Germinal center (tissue), 1 donor: Measurements from ENCODE around the gene KRT17.
"Not testable (repeated sequence)": the region's sequence is repeated elsewhere in the genome, so short reads cannot be mapped to it uniquely, and the experiment has no call there.

Experiments used
- DNase-seq: peaks from one replicate; pipeline ENCODE4 v3.0.0; 2012; ENCODE audit warnings: mixed read lengths, low spot score

The KRT17 gene

DNA sequence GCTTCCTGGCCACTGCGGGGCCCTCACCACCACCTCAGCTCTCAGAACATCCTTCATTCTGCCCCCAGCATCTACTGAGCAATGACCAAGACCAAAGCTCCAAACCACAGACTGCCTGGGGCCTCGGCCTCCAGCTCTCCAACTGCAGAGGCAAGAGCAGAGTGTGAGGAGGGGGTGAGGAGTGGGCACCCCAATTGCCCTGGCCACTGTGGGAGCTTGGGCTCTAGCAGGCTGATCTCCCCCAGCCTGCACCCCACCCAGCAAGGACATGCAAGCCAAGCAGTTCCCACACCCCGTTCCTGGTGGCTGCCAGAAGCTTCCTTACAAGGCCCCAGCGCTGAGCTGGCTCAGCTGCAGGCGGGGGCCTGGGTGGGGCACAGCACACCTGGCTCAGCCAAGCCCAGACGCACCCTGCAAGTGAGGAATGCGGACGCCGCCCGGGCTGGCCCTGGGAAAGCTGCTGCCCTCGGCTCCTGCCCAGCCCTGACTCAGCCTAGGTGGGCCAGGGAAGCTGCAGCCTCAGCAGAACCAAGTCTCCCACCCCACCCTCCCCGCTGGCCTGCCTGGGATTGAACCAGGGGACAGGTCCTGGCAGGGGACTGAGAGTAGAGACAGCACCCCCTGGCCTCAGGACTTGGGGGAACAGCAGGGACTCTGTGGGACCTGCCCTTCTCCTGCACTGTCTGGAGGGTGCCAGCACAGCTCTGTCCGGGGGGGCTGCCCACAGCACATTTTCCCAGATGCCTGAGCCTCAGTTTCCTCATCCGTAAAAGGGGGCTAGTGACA, 29.7 kb upstream of the KRT17 start:
- no peak for DNase-seq

DNA sequence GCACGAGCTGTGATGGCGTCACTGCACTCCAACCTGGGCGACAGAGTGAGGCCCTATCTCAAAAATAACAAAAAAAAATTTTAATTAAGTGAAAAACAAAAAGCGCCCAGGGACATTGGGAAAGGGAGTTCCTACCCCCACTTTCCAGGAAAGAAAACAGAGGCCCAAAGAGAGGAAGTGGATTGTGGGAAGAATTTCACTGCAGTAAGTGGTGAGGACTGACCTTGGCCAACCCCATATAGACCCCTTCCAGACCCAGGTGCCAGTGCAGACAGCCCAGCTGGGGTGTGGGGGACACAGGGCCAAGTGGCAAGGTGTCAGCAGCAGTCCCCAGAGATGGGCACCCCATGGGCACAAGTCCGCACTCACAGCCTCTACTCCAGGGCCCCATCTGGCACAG, 29.0 kb upstream of the KRT17 start:
- no peak for DNase-seq

DNA sequence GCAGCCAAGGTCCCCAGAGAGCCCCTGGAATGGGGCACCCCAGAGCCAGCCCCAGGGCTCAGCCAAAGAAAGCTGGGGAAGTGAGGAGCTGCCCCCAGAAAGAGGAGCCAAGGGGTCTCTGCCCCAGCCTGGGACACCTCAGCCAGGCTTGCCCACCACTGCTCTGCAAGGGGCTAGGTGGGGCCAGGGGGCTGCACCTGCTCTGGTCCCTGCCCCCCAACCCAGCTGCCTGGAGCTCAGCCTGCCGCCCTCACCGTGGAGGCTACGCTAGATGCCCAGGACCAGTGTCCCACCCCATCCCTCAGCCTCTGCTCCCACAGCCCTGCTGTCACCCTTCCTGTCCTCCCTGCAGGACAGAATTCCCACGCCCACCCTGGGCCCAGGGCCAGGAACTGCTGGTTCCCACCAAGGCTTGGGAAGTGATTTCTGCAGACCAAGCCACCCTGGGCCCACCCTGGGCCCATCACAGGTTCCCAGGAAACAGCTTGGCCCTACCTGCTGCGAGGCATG, 28.1 kb upstream of the KRT17 start:
- no peak for DNase-seq

DNA sequence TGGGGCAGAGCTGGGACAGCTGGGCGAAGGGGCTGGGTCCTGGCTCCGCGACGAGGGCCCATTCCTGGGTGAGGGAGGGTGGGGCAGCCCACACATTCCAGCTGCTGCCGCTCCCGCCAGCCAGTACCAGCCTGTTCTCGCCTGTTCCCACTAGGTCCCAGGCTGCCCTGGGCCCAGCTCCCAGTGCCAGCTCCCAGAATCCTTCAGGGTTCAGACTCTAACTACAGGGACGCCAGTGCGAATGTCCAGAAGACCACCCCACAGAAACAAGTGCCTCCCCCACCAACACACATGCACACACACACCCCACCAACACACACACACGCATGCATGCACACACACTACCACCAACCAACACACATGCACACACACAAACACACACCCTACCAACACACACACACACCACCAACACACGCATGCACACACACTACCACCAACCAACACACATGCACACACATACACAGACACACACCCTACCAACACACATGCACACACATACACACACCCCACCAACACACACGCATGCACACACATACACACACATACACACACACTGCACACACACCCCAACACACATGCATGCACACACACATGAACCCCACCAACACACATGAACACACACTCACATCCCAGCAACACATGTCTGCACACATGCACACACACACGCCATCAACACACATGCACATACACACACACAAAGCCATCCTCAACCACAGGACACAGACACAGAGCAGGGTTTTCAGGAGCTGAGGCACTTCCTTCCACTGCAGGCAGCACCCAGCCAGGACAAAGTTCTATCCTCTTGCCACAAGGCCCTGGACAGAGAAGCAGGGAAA, 27.5 kb upstream of the KRT17 start:
- no peak for DNase-seq

DNA sequence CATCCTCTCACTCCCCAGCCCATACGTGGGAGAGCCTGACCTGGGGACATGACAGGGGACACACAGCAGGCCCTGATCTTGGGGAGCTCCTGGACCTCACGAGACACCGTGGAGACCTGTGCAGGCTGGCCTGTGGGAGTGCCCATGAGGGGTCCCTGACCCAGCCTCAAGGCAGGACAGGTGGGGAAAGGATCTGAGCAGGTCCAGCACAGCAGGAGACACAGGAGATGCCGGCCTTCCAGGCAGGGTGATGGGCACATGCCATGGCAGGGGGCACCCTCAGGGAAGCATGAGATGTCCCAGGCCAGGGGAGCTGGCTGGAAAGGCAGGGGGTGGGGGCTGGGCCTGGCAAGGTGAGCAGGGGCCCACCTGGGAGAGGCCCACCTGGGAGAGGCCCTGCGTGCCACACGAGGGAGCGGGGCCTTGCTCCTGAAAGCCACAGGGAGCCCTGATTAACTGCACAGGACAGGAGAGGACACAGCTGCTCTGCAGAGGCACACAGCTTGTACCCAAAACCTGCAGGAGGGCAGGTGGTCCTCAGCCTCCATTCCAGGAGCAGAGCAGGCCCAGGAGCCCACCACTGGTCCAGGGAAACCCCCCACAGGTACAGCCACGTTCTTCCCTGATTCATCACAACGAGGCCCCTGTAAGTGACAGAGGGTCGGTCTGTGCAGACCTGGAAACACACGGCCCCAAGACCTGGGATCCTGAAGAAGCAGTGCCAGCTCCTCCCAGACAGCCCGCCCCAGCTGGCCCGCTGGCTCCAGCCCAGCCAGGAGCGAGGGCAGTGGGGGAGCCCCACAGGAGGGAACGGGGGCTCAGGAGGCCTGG, 26.6 kb upstream of the KRT17 start:
- no peak for DNase-seq

DNA sequence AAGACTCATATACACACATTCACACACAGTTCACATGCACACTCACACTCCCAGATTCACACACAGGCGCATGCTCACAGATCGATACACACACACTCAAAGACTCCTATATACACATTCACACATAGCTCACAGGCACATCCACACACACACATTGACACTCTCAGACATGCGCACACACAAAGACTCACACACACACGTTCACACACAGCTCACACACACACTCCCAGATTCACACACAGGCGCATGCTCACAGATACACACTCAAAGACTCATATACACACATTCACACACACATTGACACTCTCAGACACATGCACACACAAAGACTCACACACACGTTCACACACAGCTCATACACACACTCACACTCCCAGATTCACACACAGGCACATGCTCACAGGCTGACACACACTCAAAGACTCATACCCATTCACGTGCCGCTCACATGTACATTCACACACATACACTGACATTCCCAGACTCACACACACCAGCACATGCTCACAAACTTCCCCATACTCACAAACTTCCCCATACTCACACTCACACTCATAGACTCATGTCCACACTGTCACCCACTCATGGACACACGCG, 25.6 kb upstream of the KRT17 start:
- no peak for DNase-seq

DNA sequence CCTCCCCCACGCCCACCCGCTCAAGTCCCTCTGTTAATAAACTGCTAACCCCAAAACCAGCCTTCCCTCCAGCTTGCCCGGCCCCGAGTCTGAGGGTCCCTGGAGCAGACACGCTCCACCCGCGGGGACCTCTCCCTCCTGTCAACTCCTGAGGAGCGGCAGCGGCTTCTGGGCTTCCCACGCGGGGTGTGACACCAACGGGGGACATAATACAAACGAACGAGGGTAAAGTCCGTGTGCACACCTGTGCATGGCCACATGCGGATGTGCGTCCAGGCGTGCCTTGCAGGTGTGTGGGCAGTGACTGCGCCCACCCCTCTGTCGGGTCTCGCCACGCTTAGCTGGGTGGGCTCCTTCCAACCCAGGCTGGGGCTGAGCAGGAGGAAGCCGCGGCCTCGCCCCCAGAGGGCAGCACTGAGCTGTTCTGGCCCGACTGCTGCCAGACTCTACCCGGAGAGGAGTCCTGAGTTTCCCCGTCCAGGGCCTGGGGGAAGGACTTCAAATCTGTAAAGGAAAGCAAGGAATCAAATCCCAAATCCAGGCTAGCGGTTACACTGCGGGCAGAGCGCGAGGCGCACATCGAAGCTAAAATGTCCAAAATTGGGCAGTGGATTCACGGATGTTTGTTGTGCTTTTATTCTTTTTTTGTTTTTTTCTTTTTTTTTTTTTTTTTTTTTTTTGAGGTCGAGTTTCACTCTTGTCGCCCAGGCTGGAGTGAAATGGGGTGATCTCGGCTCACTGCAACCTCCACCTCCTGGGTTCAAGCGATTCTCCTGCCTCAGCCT, 24.2 kb upstream of the KRT17 start:
- peak; percentile 82 for DNase-seq

DNA sequence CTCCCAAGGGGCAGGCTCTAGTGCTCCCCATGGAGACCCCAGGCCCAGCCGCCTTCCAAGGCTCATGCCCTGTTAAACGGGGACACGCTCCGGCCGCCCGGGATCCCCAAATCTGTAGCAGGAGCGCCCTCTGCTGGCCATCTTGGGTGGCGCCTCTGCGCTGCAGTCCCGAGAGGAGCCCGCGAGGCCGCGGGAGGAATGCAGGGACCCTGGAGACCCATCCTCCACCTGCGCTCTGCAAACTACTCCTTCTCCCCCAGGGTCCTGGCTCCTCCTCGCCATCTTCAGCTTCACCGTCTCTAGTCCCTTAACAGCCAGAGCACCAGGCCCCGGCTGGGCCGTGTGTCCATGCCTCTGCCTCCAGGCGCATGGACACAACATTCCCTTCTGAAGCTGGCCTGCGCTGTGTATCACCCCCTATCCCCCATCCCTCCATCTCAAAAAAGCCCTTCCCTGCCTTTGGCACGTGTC, 23.6 kb upstream of the KRT17 start:
- peak; percentile 88 for DNase-seq

DNA sequence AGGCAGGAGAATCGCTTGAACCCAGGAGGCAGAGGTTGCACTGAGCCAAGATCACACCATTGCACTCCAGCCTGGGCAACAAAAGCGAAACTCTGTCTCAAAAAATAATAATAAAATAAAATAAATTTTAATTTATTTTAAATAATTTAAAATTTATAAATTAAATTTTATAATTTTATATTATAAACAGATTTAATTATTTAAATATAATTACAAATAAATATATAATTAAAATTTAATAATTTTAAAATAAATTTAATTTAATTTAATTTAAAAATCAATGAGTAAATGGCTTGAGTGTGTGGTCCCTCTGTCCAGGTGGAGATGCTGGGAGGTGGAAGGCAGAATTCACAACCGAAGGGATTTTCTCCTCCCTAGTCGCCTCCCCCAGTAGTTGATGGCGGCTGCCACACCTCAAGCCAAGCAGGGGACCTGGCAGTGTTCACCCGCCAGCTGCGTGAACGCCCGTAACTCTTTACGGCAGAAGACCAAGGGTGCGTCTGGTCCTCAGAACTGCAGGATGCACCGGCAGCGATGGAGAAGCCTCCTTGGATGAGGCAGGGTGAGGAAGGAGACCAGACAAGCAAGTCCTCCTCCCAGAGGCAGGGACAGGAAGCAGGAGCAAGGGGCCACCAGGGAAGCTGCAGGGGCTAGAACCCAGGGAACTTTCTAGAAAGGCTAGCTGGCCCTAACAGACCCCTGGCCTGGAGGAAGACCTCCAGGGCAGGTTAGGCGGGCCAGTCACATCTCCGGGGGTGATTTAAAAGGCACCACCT, 22.9 kb upstream of the KRT17 start:
- DNase-seq = no peak

DNA sequence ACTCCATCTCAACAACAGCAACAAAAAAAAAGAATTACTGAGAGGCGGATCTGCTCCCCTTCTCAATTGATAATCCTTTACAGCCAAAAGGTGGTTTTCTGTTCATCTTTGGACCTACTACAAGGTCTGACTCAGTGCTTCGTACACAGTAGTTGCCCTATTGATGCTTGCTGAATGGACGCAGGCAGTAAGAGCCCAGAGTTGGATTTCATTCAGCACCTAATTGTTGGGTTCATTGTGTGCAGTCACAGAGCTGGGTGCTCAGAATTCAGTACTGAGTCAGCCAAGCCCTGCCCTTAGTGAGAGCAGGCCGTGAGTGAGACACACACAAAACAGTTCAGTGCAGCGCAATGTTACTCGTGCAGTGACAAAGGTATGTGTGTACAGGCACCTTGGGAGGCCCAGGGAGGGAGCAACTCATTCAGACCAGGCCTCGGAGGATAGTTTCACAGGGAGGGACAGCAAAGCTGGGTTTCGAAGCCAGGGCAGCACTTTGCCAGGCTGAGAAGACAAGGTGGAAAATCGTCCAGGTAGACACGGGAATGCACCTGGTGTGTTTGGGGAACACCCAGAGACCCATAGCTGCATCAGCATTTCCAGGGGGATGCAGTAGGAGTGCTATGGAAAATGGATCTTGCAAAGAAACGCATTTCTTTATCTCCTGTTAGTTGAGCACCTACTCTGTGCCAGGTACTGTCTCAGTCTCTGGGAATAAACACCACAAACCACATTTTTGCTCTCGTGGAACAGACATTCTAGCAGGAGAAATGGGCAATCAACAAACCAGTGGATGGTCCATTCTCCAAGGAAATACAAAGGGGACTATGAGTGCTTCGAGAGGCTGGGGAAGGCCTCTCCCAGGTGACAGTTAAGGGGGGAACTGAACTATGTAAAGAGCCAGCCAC, 18.1 kb upstream of the KRT17 start:
- DNase-seq = no peak

DNA sequence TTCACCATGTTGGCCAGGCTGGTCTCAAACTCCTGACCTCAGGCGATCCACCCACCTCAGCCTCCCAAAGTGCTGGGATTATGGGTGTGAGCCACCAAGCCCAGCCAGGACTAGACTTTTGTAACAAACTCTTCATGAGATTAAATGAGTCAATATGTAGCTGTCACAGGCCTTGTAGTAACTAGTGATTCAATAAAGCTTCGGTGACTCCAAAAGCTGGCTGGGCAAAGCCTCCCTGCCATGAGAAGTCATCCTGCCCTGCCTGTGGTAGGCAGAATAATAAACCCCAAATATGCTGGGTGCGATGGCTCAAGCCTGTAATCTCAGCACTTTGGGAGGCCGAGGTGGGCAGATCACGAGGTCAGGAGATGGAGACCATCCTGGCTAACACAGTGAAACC, 16.2 kb upstream of the KRT17 start:
- DNase-seq = not testable (repeated sequence)

DNA sequence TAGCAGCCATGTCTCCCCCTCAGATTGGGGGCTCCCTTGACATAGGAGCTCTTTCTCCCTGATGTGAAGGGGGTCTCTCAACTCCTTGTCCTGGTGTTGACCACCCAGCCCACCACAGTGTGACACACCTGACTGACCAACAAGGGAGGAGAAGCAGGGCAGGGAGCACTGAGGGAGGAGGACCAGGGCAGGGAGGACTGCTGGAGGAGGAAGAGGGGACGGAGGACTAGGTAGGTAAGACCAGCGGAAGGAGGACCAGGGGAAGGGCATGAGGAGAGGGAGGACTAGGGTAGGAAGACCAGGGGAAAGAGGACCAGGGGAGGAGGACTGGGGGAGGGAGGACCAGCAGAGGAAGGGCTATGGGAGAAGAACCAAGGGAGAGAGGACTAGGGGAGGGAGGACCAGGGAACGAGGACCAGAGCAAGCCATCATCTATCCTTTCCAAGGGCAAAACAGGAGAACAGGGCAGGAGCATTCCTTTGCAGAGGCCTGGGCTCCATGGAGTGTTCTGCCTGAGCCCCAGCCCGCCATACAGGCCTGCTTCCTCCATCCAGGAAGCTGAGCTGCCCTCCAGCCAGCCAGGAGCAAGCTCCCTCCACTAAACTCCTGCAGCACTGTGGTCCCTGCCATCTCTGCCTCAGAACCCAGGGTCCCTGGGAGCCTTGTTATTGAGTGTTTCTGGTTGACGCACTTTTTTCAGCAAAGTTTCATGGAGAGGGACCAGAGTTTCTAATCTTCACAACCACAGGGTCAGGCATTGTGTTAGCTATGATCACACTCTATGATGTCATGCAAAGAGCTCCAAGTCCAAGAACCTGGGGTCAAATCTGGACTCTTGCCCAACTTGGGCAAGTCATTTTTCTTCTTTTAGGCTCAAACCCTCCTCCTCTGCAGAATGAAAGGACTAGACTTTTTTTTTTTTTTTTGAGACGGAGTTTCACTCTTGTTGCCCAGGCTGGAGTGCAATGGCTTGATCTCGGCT, 15.4 kb upstream of the KRT17 start:
- no peak for DNase-seq

DNA sequence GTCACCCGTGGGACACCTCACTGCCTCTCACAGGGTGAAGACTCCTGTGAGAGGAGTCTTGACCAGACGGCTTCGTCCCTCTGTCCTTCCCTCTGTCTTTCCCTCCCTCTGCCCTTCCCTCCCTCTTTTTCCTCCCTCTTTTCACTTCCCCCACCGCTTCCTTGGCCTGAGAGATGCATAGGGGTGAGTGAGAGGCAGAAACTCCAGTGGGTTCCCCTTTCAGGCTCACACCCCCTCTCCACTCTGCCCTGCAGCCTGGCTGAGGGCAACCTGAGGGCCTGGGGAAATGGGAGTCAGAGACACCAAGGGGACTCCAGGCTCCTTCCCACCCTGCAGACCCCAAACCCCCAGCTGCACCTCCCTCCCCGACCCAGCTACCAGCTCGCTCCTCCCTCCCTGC, 14.6 kb upstream of the KRT17 start:
- no peak for DNase-seq

DNA sequence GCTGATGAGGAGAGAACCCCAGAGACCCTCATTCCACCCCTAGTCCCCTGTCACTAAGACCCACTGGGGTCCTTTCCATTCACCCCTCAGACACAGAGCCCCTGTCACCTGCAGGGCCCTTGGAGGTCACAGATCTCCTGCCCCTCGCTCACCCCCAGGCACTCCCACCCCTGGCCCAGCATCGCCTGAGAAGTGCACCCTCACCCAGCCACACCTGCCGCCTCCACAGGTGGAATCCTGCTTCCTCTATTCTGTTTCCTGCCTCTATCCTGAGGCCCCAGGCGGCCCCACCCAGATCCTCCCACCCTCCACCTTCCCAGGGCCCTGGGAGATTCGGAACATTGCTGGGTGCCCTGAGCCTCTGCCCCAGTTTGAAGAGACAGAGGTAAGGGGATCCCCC, 13.8 kb upstream of the KRT17 start:
- DNase-seq = no peak

DNA sequence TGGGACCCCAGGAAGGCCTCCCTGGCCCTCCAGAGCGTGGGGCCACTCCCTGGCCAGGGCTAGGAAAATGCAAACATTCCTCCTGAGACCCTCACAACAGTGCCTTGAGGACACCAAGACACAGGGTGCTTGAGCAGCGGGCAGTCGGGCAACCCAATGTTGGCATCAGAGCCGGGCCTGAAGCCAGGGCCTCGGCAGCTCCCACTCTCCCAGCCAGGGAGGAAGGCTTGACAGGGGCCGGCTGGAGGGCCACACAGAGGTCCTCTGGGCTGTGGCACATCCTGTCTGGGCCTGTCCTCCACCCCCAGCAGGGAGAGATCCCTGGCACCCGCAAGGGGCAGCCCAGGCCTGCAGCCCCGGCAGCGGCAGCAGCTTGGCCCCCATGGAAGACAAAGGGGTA, 12.3 kb upstream of the KRT17 start:
- DNase-seq = no peak

DNA sequence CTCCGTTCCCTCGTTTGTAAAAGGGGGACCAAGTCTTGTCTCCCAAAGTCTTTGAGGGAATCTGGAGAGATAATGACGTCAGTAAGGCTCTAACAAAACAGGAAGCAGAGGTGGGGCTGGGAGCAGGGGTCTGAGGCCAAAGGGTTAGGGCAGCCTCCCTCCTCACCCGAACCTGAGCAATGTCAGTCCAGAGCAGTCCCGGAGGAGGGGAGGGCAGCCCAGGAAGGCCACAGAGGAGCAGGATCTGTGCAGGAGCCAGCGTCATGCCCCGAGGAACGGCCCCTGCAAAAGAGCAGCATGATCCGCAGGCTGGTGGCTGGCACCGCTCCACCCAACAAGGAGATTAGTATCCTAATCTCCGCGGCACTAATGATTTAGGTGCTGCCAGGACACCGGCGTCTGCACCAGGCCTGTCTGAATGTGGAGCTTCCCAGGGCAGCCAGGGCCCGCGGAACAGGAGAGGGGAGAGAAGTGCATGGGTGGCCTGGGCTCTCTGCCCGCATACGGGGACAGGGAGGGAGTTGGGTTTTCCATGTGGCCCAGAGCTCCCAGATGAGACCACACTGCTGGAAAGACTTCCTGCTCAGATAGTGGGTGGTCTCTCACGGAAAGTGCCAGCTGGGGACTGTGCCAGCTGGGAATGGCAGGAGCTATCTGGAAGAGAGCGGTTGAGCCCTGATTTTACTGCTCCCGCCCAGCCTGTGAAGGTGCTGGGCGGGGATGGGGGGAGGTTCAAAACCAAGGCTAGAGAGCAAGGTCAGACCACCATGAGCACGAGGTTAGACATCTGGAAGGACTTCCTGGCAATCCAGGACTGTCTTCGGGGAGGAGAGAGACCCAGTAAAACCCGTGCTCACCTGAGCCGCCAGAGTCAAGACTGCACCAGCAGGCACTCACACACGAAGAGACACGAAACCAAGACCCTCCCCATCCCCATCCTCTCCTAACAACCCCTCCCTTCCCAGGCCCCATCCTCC, 11.0 kb upstream of the KRT17 start:
- DNase-seq = no peak

DNA sequence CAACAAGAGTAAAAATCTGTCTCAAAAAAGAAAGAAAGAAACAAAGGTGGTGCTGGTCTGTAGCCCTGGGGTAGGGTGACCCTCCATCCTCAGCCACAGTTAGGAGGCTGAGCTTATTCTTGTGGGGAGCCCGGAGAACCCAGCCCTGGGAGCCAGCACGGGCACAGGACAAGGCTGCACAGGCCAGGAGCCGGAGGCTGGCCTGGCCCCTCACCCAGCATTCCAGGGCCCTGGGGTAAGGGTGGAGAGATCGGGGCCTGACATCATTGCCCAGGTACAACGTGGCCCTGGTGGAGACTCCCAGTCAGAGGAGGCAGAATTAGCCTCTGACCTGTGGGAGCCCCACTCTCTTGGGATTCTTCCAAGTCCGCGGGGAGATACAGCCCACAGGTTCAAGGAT, 10.3 kb upstream of the KRT17 start:
- DNase-seq = no peak
